Measurements from ENCODE around the gene TRMT1.

DNA sequence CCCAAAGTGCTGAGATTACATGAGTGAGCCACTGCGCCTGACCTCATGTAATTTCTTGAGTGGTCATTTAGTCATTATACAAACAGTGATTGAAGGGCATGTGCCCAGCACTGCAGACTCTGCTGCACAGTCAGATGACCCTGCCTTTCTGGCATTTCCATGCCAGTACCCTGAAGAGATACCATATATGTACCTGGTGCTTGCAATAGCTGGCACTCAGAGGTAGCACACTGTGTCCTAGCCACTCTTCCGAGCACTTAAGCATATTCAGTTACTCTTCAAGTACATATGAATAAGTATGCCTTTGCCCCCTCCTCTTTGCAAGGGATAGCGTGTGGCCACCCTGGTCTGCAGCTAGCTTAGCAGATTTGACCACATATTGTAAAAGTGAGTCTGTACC lies 18.1 kb upstream of the TRMT1 start:
- TF ChIP-seq POLR2AphosphoS5 (IDR thresholded peaks at IDR 0.05; ENCODE audit: low read depth) = no peak
- TF ChIP-seq, protein P1, sequence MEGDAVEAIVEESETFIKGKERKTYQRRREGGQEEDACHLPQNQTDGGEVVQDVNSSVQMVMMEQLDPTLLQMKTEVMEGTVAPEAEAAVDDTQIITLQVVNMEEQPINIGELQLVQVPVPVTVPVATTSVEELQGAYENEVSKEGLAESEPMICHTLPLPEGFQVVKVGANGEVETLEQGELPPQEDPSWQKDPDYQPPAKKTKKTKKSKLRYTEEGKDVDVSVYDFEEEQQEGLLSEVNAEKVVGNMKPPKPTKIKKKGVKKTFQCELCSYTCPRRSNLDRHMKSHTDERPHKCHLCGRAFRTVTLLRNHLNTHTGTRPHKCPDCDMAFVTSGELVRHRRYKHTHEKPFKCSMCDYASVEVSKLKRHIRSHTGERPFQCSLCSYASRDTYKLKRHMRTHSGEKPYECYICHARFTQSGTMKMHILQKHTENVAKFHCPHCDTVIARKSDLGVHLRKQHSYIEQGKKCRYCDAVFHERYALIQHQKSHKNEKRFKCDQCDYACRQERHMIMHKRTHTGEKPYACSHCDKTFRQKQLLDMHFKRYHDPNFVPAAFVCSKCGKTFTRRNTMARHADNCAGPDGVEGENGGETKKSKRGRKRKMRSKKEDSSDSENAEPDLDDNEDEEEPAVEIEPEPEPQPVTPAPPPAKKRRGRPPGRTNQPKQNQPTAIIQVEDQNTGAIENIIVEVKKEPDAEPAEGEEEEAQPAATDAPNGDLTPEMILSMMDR (conservative IDR thresholded peaks at IDR 0.05; ENCODE audit: low read depth in 2 of 2) = no peak

Measured in GM23338 (cell line).